Mammary epithelial cell (primary cell): ENCODE measurements around the gene TCF4.

Experiments
- CTCF ChIP-seq, 2 donors: IDR thresholded peaks in 1 of 2; conservative IDR thresholded peaks in 1 of 2; 2 replicates each; pipeline ENCODE4 v1.5.1; 2011 to 2012; ENCODE audit warnings: inconsistent platforms in 2 of 2, low read length in 2 of 2, mild to moderate bottlenecking in 2 of 2, control low read depth in 1 of 2, low read depth in 1 of 2; ENCODE audit not compliant: insufficient read depth in 1 of 2; ENCODE audit errors: extremely low read depth in 1 of 2
- EZH2 ChIP-seq: IDR thresholded peaks from 2 replicates; pipeline ENCODE4 v1.6.1; 2012; ENCODE audit warnings: low read length, inconsistent platforms, borderline replicate concordance

GRCh38 chr18:55324166-55324565 lies 263.8 kb downstream of the TCF4 start:
- TF ChIP-seq EZH2 (no peak), CTCF (conservative IDR thresholded peaks at IDR 0.05 in 1 of 2, IDR thresholded peaks at IDR 0.05 in 1 of 2; ENCODE audit: extremely low read depth in 1 of 2, insufficient read depth in 1 of 2, low read depth in 1 of 2, low read length in 2 of 2) (no peak)
